M059J (cell line): Measurements from ENCODE around the gene ADGRG4. TPM values are rescaled to one million over a fixed set of nuclear protein-coding genes. Genes with fewer than 3 reads are reported as not detected.
"Not testable (repeated sequence)": the region's sequence is repeated elsewhere in the genome, so short reads cannot be mapped to it uniquely, and the experiment has no call there.

Experiments
- DNase-seq: peaks from one replicate; pipeline ENCODE4 v3.0.0-alpha.2; 2012; ENCODE audit warnings: low read depth
- total RNA-seq: library from RNA; depleted of rRNA; stranded (reverse); fragments of >200 nt; shearing (Covaris generic); gene quantifications from 2 replicates; pipeline ENCODE4 v1.2.3, GENCODE V29; 2014; rRNA removed

The ADGRG4 gene
- 0.02 TPM in 1 of 2 replicates, not detected in the other for total RNA-seq

GRCh38 chrX:136300721-136301120 is at the start of gene ADGRG4:
Gene ADGRG4 (plus strand): TSS chrX:136300963. CDS start chrX:136308778, 7,815 bp downstream.
- not testable (repeated sequence) for DNase-seq

- DNase-seq = peak; percentile 73
These were observed 49.4 kb upstream of the ADGRG4 start, which contains the start of gene MAP7D3 for GRCh38 chrX:136251041-136251991. Gene MAP7D3 (minus strand): TSS chrX:136251400. CDS start chrX:136251358, 42 bp downstream.

GRCh38 chrX:136255541-136255940 is 45.2 kb upstream of the ADGRG4 start:
- DNase-seq = no peak

- DNase-seq = no peak
These were observed 44.7 kb upstream of the ADGRG4 start for GRCh38 chrX:136256026-136256425.

- DNase-seq = no peak
These were observed 41.8 kb upstream of the ADGRG4 start for GRCh38 chrX:136258951-136259350.

- peak; percentile 88 for DNase-seq
These were observed 41.2 kb upstream of the ADGRG4 start for GRCh38 chrX:136259543-136259942.

- peak; percentile 83 for DNase-seq
These were observed 40.0 kb upstream of the ADGRG4 start for GRCh38 chrX:136260776-136261175.

GRCh38 chrX:136261321-136261720 is 39.4 kb upstream of the ADGRG4 start:
- DNase-seq = no peak

- no peak for DNase-seq
These were observed 38.5 kb upstream of the ADGRG4 start for GRCh38 chrX:136262243-136262642.

- no peak for DNase-seq
These were observed 37.9 kb upstream of the ADGRG4 start for GRCh38 chrX:136262812-136263315.

- no peak for DNase-seq
These were observed 33.9 kb upstream of the ADGRG4 start for GRCh38 chrX:136266828-136267227.

GRCh38 chrX:136268051-136269048 is 32.4 kb upstream of the ADGRG4 start:
- peak; percentile 65 for DNase-seq

GRCh38 chrX:136269921-136270320 is 30.8 kb upstream of the ADGRG4 start:
- no peak for DNase-seq

- no peak for DNase-seq
These were observed 29.5 kb upstream of the ADGRG4 start for GRCh38 chrX:136271300-136271699.

- peak; percentile 58 for DNase-seq
These were observed 28.4 kb upstream of the ADGRG4 start for GRCh38 chrX:136272325-136272724.

- no peak for DNase-seq
These were observed 26.8 kb upstream of the ADGRG4 start for GRCh38 chrX:136273986-136274385.

- DNase-seq = no peak
These were observed 25.2 kb upstream of the ADGRG4 start for GRCh38 chrX:136275553-136275952.

GRCh38 chrX:136286375-136286774 is 14.4 kb upstream of the ADGRG4 start:
- DNase-seq = not testable (repeated sequence)

GRCh38 chrX:136291824-136292223 is 8.9 kb upstream of the ADGRG4 start:
- DNase-seq = peak; percentile 37

GRCh38 chrX:136292656-136293055 is 8.1 kb upstream of the ADGRG4 start:
- DNase-seq = no peak

GRCh38 chrX:136295380-136295779 is 5.4 kb upstream of the ADGRG4 start:
- no peak for DNase-seq

GRCh38 chrX:136303041-136303440 is 2.3 kb downstream of the ADGRG4 start:
- no peak for DNase-seq
